GM19328 (cell line): ENCODE measurements around the gene IFT80.
A peak's percentile ranks its signal among the peaks of the same experiment; 100 is the strongest.
"Not testable (repeated sequence)": the region's sequence is repeated elsewhere in the genome, so short reads cannot be mapped to it uniquely, and the experiment has no call there.

ENCODE experiments used
- ATAC-seq: cut with Tn5 transposase; IDR thresholded peaks from one replicate; pipeline ENCODE4 v1.9.1; 2021; ENCODE audit warnings: mild to moderate bottlenecking, moderate library complexity; ENCODE audit not compliant: unreplicated experiment

IFT80 gene

DNA sequence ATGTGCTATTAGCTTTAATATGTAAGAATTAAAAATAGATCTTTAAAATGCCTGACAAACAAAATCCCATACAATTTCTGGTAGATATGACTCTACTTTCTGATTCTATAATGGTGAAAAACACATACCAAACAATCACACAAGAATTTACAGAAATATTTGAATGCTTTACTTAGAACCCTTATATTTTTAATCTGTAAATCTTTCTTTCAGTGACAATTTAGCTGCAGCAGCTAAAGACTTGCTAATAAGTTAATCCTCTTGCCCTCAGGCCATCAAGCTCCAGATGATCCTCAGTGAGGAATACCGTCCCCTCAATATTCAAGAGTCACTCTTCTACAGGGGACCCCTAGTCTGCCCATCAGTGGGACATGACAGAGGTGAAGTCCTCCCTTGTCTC is 118.2 kb downstream of the IFT80 start:
- ATAC-seq, result no peak

DNA sequence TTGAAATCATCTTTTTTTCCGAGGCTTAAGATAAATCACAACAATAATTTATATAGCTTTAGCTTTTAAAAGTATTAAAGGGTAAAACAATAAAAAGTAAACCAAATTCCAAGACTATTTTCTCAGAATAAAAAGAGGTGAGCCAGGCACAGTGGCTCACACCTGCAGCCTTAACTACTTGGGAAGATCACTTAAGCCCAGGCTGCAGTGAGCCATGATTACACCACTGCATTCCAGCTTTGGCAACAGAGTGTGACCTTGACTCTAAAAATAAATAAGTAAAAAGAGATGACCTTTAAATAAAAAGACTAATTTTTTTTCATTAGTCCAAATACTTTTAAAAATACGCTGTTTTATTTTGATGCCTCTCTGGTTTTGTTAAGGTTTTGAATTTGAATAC is 119.4 kb downstream of the IFT80 start:
- no peak for ATAC-seq

DNA sequence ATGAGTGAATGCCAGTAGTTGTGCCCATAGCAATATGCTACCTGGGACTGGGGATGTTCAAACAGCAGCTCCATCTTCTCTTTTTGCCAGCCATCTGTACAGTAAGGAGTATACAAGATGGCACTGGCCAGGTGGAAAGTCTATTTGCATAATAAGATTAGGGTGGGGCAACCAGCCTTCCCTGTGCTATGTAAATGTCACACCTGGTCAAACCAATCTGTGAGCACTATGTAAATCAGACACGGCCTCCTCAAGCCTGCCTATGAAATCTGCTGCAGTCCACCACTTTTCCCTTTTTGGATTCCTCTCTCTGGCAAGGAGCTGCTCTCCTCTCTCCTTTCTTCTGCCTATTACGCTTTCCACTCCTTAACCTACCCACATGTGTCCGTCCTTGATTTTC is 120.8 kb downstream of the IFT80 start:
- ATAC-seq, result no peak

DNA sequence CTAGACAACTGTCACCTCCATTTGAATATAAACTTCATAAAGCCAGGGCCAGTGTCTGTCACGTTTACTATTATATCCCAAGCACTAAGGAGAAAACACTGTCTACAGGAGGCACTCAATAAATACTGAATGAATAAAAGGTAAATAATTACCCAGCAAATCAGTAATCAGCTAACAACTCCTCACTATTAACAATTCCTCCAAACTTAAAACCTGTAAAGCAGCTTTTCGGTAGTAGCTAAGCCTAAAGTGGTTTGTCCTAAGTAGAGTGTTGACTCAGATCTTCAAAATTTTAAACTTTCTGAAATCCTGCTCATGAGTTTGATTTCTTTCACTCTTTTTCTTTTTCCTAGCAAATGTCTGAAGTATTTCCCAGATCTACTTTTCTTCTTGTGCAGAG is 133.9 kb downstream of the IFT80 start:
- ATAC-seq, result no peak

DNA sequence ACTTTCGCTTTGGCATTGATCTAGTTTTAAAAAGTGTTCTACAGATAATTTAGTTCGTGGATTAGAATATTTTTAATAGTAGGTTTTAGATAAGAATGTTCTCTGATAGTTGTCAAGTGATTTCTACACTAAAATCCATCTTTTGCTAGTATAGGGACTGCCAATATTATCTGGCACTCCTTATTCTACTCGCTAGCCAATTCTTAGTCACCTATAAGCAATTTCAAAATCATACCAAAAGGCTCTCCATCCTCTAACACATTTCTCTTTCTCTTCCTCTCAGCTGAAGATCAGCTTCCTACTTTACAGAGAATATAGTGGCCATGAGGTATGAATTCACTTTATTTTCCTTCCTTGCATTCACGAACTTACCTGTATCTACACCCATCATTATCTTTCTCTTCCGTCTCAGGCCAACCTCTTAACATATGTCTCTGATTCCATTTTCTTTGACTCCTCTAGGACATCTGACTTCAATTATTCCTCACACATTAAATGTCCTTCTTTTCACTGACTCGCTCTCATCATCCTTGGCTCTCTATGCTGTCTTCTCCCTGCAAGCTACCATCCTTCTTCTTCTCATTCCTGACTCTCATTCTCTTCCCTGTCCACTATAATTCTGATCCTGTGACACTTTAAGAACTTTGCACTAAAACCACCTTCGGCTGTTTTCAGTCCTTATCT is 138.3 kb downstream of the IFT80 start:
- no peak for ATAC-seq

DNA sequence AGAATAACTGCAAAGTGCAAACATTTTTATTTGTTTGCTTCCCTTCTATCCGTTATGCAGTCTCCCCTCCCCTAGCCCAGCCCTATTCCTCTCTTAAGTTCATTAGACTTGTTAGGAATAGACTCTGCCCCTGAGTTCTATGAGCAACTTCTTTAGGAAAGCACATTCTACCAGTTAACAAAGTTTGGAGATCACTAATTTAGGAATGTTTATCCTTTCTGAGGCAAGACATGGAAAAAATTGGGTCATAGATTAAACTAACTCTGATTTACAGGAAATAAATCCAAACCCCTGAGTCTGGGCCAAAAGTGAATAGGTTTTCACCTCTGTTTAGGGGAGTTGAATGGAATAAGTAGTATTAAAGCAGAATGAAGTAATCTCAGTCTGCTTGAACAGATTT is 139.4 kb downstream of the IFT80 start:
- ATAC-seq, result no peak

DNA sequence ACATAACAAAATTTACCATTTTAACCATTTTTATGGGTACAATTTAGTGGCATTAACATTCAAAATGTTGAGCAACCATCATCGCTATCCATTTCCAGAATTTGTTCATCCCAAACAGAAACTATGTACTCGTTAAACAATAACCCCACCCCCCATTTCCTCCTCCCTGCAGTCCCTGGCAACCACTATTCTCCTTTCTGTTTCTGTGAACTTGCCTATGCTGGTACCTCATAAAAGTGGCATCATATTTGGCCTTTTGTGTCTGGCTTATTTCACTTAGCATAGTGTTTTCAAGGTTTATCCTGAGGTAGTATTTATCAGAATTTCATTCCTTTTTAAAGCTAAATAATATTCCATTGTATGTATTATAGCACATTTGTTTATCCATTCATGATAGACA is 141.4 kb downstream of the IFT80 start:
- ATAC-seq, result no peak

DNA sequence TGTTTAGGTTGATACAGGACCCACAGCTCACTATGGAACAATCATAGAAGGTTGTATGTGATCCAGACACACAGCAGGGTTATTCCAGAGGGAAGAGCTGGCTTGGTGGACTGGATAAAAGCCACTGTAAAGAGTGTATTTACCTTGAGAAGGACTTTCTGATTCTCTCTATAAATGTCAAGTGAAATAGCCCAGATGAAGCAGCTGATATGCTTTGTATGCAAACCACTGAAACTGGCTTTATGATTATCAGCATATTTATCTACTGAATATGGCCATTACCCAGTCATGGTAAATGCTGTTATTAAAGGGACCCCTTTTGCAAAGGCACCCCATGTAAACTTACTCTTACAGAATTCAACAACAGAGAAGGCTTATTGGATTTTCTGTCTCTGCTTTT is 145.7 kb downstream of the IFT80 start:
- ATAC-seq, result no peak

DNA sequence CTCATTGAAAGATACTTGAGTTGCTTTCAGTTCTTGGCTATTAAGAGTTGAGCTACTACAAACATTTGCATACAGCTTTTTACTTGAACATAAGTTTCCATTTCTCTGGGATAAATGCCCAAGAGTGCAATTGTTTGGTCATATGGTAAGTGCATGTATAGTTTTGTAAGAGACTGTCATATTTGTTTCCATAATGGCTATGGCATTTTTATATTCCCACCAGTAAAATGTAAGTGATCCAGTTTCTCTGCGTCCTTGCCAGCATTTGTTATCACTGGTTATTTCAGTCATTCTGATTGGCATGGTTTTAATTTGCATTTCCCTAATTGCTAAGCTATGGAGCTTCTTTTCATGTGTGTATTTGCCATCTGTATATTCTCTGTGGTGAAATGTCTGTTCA is 151.3 kb downstream of the IFT80 start:
- no peak for ATAC-seq

DNA sequence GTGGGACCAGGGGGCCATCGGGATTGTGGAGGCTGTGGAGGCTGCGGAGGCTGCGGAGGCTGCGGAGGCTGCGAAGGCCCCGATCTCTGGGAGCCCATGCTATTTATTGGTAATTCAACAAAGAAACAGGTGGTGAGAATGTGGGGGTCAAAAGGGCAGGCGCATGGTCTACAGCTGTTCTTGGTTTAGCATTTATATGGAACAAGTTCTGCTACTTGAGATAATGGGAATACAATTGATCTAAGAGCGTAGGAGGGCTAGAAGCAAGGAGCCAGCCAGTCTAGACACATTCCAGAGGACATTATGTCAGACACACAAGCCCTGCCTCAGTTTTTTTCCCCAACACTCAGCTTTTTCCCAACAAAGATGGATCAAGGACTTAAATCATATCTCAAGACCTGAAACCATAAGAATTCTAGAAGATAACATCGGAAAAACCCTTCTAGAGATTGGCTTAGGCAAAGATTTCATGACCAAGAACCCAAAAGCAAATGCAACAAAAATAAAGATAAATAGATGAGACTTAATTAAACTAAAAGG is 153.7 kb downstream of the IFT80 start:
- no peak for ATAC-seq

DNA sequence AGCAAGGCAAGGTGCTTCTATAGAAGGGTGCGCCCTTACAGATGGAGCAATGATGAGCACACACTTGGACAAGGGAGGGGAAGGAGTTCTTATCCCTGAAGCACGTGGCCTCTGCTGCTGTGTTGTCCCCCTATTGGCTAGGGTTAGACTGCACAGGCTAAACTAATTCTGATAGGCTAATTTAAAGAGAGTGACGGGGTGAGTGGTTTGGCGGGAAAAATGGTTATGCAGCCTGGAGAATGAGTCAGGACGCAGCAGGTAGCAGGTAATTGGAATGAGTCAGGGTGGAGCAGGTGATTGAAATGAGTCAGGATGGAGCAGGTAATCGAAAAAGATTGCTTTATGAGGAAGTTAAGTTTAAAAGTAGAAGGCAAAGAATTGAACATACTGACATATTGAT is 158.3 kb downstream of the IFT80 start:
- not testable (repeated sequence) for ATAC-seq

DNA sequence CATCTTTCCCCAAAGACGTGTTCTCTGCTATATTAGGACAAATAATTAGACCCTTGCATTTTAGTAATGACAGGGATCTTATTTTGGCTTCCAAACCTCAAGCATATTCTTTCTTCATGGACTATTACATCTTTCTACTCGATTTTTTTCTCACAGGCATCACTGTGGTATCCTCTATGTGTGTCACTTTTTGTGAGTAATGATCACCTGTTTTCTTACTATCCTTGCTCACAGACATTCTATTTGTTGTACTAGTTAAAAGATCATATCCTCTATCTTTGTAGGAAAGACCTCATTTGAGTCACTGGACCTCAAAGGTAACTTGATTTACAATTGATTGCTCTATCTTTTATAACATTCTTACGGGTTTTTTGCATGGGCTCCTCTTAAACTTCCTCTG is 167.0 kb downstream of the IFT80 start:
- ATAC-seq, result no peak

DNA sequence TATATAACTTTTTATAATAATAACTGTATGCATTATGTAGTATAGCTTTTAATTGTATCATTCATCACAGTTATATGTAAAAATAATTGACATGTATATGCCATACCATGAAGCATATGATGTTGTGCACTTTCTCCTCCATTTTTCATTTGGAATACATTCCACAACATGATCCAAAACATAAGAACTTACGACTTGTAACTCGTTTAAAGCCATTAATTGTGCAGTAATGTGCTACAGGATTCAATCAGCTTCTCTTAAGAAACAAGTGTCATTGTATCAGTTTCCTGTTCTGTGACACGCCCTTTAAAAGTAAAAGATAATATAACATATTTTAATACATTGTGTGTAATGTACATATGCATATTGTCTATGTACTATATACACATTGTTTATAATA is 171.6 kb downstream of the IFT80 start:
- no peak for ATAC-seq

DNA sequence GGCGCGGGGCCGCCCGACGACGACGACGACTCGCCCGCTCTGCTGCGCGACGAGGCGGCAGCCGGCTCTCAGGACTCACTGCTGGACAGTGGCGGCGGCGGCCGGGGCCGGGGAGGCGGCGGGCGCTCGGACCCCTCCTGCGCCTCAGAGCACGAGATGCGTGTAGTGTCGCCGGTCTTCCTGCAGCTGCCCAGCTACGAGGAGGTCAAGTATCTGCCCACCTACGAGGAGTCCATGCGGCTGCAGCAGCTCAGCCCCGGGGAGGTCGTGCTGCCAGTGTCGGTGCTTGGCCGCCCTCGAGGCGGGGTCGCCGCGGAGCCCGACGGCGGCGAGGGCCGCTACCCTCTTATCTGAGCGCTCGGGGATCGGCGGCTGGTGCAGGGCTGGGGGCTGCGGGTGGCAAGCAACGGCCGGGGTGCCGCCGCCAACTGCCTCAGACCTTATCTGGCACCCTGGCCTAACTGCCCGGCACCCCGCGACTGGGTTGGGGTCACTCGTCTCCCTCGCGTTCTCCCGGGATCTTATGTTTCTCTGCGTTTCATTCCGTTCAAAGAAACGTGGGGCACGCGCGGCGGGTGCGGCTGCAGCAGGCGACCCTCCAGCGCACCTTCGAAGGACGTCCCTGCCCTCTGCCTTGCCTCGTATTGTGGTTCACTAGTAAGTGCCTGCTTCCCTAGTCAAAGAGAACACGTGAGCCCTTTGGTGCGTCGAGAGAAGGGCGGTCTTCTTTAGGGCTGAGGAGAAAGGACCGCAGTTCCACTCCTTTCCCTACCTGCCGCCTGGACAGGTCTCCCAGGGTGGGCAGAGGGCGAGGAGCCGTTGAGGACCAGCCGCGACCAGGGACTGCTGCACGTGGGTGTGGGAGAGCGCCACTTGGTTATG is 172.8 kb downstream of the IFT80 start:
- peak; percentile 18 for ATAC-seq

DNA sequence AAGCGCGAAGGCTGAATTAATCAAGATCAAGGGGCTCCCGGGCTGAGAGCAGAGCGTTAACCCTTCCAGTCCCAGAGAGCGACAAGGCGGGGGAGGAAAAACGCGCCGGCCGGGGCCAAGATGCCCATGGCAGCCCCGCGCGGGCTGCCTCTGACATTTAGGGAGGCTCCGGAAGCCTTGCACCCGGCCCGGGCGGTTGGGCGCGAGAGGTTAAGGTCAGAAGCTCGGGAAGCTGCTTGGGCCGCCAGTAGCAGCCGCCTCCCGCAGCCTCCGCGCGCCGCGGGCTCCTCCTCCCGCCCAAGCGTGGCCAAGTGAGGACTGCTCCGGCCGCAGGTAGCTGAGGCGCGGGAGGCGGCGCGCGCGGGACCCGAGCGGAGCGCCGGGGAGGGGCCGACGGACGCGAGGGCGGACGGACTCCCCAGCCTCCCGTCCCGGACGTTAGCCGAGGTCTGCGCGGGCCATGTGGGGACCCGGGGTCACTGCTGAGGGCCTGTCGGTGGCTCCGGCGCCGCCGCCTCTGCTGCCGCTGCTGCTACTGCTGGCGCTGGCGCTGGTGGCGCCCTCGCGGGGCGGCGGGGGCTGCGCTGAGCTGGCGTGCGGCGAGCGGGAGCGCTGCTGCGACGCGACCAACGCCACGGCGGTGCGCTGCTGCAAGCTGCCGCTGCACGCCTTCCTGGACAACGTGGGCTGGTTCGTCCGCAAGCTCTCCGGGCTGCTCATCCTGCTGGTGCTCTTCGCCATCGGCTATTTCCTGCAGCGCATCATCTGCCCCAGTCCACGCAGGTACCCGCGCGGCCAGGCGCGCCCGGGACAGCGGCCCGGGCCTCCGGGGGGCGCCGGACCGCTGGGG is 173.6 kb downstream of the IFT80 start, which contains the start of gene C3orf80:
TSS of gene C3orf80 (plus strand) at position 247 of the 850 bp plus-strand sequence. CDS start at position 461, 214 bp downstream.
- ATAC-seq, result peak; percentile 67

DNA sequence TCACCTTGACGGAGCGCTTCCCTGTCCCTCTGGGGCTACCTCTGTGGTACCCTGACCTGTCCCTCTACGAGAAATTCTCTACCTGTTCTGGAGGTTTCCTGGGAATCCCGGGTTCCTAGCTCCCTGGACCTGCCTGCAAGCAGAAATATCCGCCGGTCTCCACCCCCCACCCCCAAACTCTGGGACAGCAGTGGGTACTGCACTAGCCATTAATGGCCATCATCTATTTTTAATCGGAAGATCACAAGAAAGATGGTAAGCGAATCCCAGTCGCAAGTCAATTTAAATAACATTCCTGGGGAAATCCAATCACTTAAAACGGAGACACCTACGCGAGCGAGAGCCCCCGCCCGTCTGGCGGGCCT is 174.2 kb downstream of the IFT80 start:
- ATAC-seq, result no peak

DNA sequence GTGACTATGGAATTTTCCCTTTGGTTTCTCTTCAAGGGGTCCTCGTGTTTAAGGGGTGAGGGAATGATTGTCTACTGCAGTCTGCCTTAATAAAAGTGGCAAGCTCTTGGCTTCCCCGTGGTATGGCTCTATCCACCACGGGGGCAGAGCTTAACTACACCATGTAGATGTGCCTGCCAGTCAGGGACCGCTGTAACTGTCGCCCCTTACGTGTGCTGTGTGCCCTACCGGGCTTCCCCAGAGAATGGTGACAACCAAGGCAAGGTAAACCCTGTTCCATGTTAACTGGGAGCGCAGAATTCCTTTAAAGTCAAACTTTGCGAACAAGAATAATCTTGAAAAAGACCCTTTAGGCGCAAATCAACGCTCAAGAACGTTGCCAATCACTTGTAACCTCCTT is 174.8 kb downstream of the IFT80 start:
- ATAC-seq, result no peak

DNA sequence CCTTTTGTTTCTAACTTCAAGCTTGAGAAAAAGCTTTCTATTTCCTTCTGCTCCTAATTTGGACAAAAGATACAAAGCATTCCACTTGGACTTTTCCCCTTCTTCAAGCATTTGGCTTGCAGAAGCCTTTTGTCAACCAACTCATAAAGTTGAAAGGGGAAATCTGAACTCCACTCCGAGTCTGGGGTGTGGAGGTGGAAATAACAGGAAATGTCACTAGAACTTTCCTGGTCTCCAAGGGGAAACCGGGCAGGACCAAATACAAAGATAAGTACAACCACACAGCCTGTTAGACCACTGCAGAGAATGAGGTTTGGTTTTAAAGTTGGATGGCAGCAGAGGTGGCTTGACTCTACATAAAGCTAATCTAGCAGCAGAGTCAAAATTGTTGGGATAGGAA is 178.0 kb downstream of the IFT80 start:
- no peak for ATAC-seq

DNA sequence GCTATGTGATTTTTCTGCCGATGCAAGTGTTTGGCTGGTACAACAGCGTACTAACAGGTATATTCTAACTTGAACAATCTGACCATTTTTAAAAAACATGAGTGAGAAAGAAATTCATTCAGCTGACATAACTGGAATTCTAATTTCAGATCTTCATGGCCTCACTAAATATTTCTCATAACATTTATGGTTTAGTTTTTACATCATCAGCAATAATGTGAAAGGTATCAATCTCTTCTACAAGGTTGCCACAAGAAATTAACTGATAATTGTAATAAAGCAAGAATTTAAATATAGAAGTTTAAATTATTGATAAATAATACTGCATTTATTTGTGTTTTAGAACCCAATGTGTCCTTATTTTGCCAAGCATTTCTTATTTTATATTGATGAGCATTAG is 179.0 kb downstream of the IFT80 start:
- no peak for ATAC-seq

DNA sequence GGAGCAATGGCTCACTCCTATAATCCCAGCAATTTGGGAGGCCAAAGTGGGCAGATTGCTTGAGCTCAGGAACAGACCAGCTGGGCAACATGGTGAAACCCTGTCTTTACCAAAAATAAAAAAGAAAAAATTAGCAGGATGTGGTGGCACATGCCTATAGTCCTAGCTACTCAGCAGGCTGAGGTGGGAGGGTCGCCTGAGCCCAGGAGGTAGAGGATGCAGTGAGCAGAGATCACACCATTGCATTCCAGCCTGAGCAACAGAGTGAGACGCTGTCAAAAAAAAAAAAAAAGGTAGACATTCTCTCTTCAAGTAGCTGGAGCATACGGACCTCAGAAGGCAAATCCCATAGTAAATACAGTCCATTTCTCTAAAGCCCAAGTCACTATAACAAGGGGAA is 180.9 kb downstream of the IFT80 start:
- ATAC-seq, result no peak

DNA sequence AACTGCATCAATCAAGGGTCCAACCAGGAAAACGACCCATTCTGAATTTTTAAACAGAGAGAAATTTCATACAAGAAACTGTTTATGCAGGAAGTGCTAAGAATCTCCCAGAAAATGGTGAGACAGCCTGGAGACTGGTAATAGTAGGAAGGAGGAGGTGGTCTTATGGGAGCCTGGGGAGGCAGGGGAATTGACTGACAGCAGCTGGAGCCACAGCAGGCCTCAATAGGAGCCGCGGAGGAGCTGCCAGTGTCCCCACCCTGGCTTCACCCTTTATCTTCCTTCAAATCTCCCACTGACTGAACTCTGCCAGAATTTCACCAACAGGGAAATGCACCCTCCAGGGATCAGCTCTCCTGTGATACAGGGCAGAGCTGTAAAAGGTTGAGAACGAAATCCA is 181.3 kb downstream of the IFT80 start:
- ATAC-seq, result no peak
